IMR-90 (cell line): ENCODE results near the gene SHISA6. TPM values are rescaled to one million over a fixed set of nuclear protein-coding genes. Genes with fewer than 3 reads are reported as not detected.

Experiments
- ATAC-seq: fragments of 200-7000 bp; cut with Tn5 transposase; 2 replicates; pipeline ENCODE4 v1.9.1; 2020; ENCODE audit warnings: low read depth, mild to moderate bottlenecking, moderate library complexity
- BruUV-seq: library from RNA; stranded (reverse); fragments of 400-500 nt; replicated peaks from 2 replicates; lab custom pipeline; 2021; lab: Mats Ljungman, UMichigan
- CTCF ChIA-PET: fragments of 300-600 bp; formaldehyde crosslinking; extraction: SDS; loops from one replicate; lab custom pipeline; 2021; ENCODE audit warnings: antibody characterized with exemption; lab: Yijun Ruan, JAX
- POLR2A ChIA-PET: fragments of 300-600 bp; sonication (Branson Sonifier 250); formaldehyde crosslinking; loops from one replicate; lab custom pipeline; 2022; ENCODE audit warnings: antibody characterized with exemption; ENCODE audit not compliant: unreplicated experiment; lab: Charles Lee
- DNase-seq: peaks from one replicate; pipeline ENCODE4 v3.0.0; 2013
- H2AFZ ChIP-seq: replicated peaks from 2 replicates; pipeline ENCODE3; 2013; ENCODE audit warnings: low read length, mild to moderate bottlenecking; ENCODE audit not compliant: poor library complexity
- H2AK5ac ChIP-seq: 2 replicates; pipeline ENCODE4 v1.6.1; 2013; ENCODE audit warnings: low read depth, low read length, inconsistent platforms
- H2AK9ac ChIP-seq: replicated peaks from 2 replicates; pipeline ENCODE3; 2013; ENCODE audit warnings: mild to moderate bottlenecking, low read depth, low read length, moderate library complexity; ENCODE audit not compliant: poor library complexity
- H2BK120ac ChIP-seq: 2 replicates; pipeline ENCODE4 v1.6.1; 2013; ENCODE audit warnings: low read depth, low read length, inconsistent platforms
- H2BK15ac ChIP-seq: 3 replicates; pipeline ENCODE4 v1.6.1; 2013; ENCODE audit warnings: low read depth, low read length, inconsistent platforms
- H2BK20ac ChIP-seq: 2 replicates; pipeline ENCODE4 v1.6.1; 2013; ENCODE audit warnings: low read depth, mild to moderate bottlenecking, inconsistent platforms, low read length, moderate library complexity
- H2BK5ac ChIP-seq: 2 replicates; pipeline ENCODE4 v1.6.1; 2013; ENCODE audit warnings: mild to moderate bottlenecking, low read depth, low read length, inconsistent platforms; ENCODE audit not compliant: poor library complexity, severe bottlenecking
- H3K14ac ChIP-seq: replicated peaks from 2 replicates; pipeline ENCODE4 v1.6.1; 2013; ENCODE audit warnings: low read depth, low read length, inconsistent platforms
- H3K18ac ChIP-seq: 2 replicates; pipeline ENCODE4 v1.6.1; 2013; ENCODE audit warnings: low read depth, low read length, control low read depth
- H3K23ac ChIP-seq: 2 replicates; pipeline ENCODE4 v1.6.1; 2013; ENCODE audit warnings: low read depth, low read length, inconsistent platforms
- H3K27ac ChIP-seq: 2 replicates; pipeline ENCODE4 v1.5.1; 2013; ENCODE audit warnings: mild to moderate bottlenecking, control low read depth, low read length; ENCODE audit not compliant: insufficient read depth
- H3K27me3 ChIP-seq: 2 replicates; pipeline ENCODE4 v1.6.1; 2013; ENCODE audit warnings: low read length; ENCODE audit not compliant: control insufficient read depth, insufficient read depth
- H3K36me3 ChIP-seq: 2 replicates; pipeline ENCODE4 v1.6.1; 2013; ENCODE audit warnings: low read length, mixed read lengths; ENCODE audit not compliant: control insufficient read depth, insufficient read depth
- H3K4ac ChIP-seq: 2 replicates; pipeline ENCODE4 v1.6.1; 2013; ENCODE audit warnings: low read depth, low read length, inconsistent platforms
- H3K4me1 ChIP-seq: 2 replicates; pipeline ENCODE4 v1.6.1; 2013; ENCODE audit warnings: low read length, mixed read lengths; ENCODE audit not compliant: control insufficient read depth, insufficient read depth
- H3K4me2 ChIP-seq: 2 replicates; pipeline ENCODE4 v1.6.1; 2013; ENCODE audit warnings: low read depth, mild to moderate bottlenecking, control low read depth, low read length, moderate library complexity
- H3K4me3 ChIP-seq: 2 replicates; pipeline ENCODE4 v1.5.1; 2013; ENCODE audit warnings: low read depth, mild to moderate bottlenecking, control low read depth, low read length, moderate library complexity; ENCODE audit not compliant: insufficient read depth
- H3K56ac ChIP-seq: 2 replicates; pipeline ENCODE4 v1.6.1; 2013; ENCODE audit warnings: low read length, inconsistent platforms; ENCODE audit not compliant: insufficient read depth; ENCODE audit errors: extremely low read depth
- H3K79me1 ChIP-seq, 2 experiments: 2 replicates each; pipeline ENCODE4 v1.6.1; 2013; ENCODE audit warnings: low read length in 2 of 2, inconsistent platforms in 1 of 2, low read depth in 1 of 2
- H3K9ac ChIP-seq: 2 replicates; pipeline ENCODE4 v1.6.1; 2013; ENCODE audit warnings: low read depth, low read length, control low read depth
- H3K9me1 ChIP-seq: 2 replicates; pipeline ENCODE4 v1.6.1; 2013; ENCODE audit warnings: low read length, inconsistent platforms; ENCODE audit not compliant: insufficient read depth
- H3K9me3 ChIP-seq: 2 replicates; pipeline ENCODE4 v1.6.1; 2013; ENCODE audit warnings: low read length; ENCODE audit not compliant: control insufficient read depth, insufficient read depth
- H4K20me1 ChIP-seq: 2 replicates; pipeline ENCODE4 v1.6.1; 2013; ENCODE audit warnings: low read length, inconsistent platforms; ENCODE audit not compliant: insufficient read depth
- H4K5ac ChIP-seq: 2 replicates; pipeline ENCODE4 v1.6.1; 2013; ENCODE audit warnings: mild to moderate bottlenecking, low read depth, low read length, control low read depth
- H4K8ac ChIP-seq, 2 experiments: 2 replicates each; pipeline ENCODE4 v1.6.1; 2013; ENCODE audit warnings: low read depth in 2 of 2, low read length in 2 of 2, control low read depth in 1 of 2, inconsistent platforms in 1 of 2
- H4K91ac ChIP-seq: 2 replicates; pipeline ENCODE4 v1.6.1; 2013; ENCODE audit warnings: low read depth, low read length, inconsistent platforms; ENCODE audit not compliant: insufficient read depth
- BHLHE40 ChIP-seq: fragments of 150-350 bp; IDR thresholded peaks from 2 replicates; pipeline ENCODE4 v1.6.1; 2016; ENCODE audit warnings: mild to moderate bottlenecking, low read depth, low read length
- CEBPB ChIP-seq: IDR thresholded peaks from 2 replicates; pipeline ENCODE4 v1.6.1; 2012; ENCODE audit warnings: low read depth, low read length, improper control_type of control experiment
- CHD1 ChIP-seq: IDR thresholded peaks from 2 replicates; pipeline ENCODE4 v1.6.1; 2012; ENCODE audit warnings: low read depth, low read length, improper control_type of control experiment
- CTCF ChIP-seq: conservative IDR thresholded peaks from 2 replicates; pipeline ENCODE4 v1.5.1; 2012; ENCODE audit warnings: mild to moderate bottlenecking, low read depth, low read length, improper control_type of control experiment
- ELK1 ChIP-seq: fragments of 150-350 bp; IDR thresholded peaks from 2 replicates; pipeline ENCODE4 v1.6.1; 2016; ENCODE audit warnings: low read depth, mild to moderate bottlenecking, low read length, moderate library complexity, borderline replicate concordance
- FOS ChIP-seq: fragments of 150-350 bp; IDR thresholded peaks from 2 replicates; pipeline ENCODE4 v1.6.1; 2016; ENCODE audit warnings: low read depth, low read length
- MAFK ChIP-seq: IDR thresholded peaks from 2 replicates; pipeline ENCODE4 v1.6.1; 2012; ENCODE audit warnings: low read depth, low read length, improper control_type of control experiment
- MAZ ChIP-seq: IDR thresholded peaks from 2 replicates; pipeline ENCODE4 v1.6.1; 2012; ENCODE audit warnings: low read depth, mild to moderate bottlenecking, low read length, improper control_type of control experiment, moderate library complexity, borderline replicate concordance
- MXI1 ChIP-seq: IDR thresholded peaks from 2 replicates; pipeline ENCODE4 v1.6.1; 2012; ENCODE audit warnings: low read depth, mild to moderate bottlenecking, low read length, moderate library complexity, borderline replicate concordance
- NFE2L2 ChIP-seq: fragments of 150-350 bp; IDR thresholded peaks from 2 replicates; pipeline ENCODE4 v1.6.1; 2016; ENCODE audit warnings: low read depth, mild to moderate bottlenecking, low read length
- POLR2A ChIP-seq: IDR thresholded peaks from 2 replicates; pipeline ENCODE4 v1.6.1; 2012; ENCODE audit warnings: mild to moderate bottlenecking, low read depth, low read length
- RAD21 ChIP-seq: IDR thresholded peaks from 2 replicates; pipeline ENCODE4 v1.6.1; 2012; ENCODE audit warnings: low read length, improper control_type of control experiment
- RCOR1 ChIP-seq: IDR thresholded peaks from 2 replicates; pipeline ENCODE4 v1.6.1; 2012; ENCODE audit warnings: mild to moderate bottlenecking, low read length, improper control_type of control experiment; ENCODE audit not compliant: insufficient replicate concordance
- RFX5 ChIP-seq: IDR thresholded peaks from 2 replicates; pipeline ENCODE4 v1.8.0; 2012; ENCODE audit warnings: low read depth, mild to moderate bottlenecking, low read length, moderate library complexity
- SMC3 ChIP-seq: fragments of 150-350 bp; IDR thresholded peaks from 2 replicates; pipeline ENCODE4 v1.6.1; 2016; ENCODE audit warnings: low read depth, mild to moderate bottlenecking, antibody characterized with exemption, low read length, moderate library complexity
- USF2 ChIP-seq: fragments of 150-350 bp; IDR thresholded peaks from 2 replicates; pipeline ENCODE4 v1.6.1; 2017; ENCODE audit warnings: mild to moderate bottlenecking, antibody characterized with exemption, low read length, low read depth
- WGBS, 2 experiments: methylation state at CpG; one replicate each; pipeline versions ENCODE4 v1.1.5 to v1.1.7; 2013; ENCODE audit warnings: missing lambda C conversion rate in 2 of 2; ENCODE audit not compliant: insufficient read length in 1 of 2; ENCODE audit errors: extremely low coverage in 2 of 2; 5-methylcytosine and 5-hydroxymethylcytosine counted together
- dilution Hi-C: fragments of 300-500 bp; cut with HindIII; formaldehyde crosslinking; loops from one replicate; pipeline ENCODE4 v1.14.3; 2018; ENCODE audit warnings: low sequenced_read_pairs; ENCODE audit not compliant: unreplicated experiment
- in situ Hi-C: fragments of 300-500 bp; cut with MboI; formaldehyde crosslinking; loops from 3 replicates; pipeline ENCODE4 v1.14.3; 2019; ENCODE audit warnings: low sequenced_read_pairs, inconsistent platforms, mixed read lengths
- intact Hi-C: fragments of 100-400 bp; cut with micrococcal nuclease; formaldehyde crosslinking; loops from 2 replicates; pipeline ENCODE4 v1.10.0; 2022
- polyA plus RNA-seq, 3 experiments: library from polyadenylated mRNA; depleted of rRNA; stranded (reverse); fragments of >200 nt; gene quantifications; 2 replicates each; pipeline ENCODE4 v1.2.3, GENCODE V29; 2012; ENCODE audit warnings: low replicate concordance in 1 of 3
- total RNA-seq: library from RNA; depleted of rRNA; stranded (reverse); fragments of >200 nt; gene quantifications from 2 replicates; pipeline ENCODE4 v1.2.3, GENCODE V29; 2012

Gene SHISA6
- total and polyA plus RNA-seq, 2 of the 4 experiments (the other 2 are of a cell fraction) = not detected

GRCh38 chr17:11514981-11515680 lies 274.1 kb downstream of the SHISA6 start:
- Histone ChIP-seq H4K5ac (no peak overlapping the region), H3K4me1 (no peaks in the 10 kb centered on the region), H4K91ac (no peak overlapping the region), H4K8ac (no peak overlapping the region), H3K9me3 (peaks cover 30% of the 10 kb centered on the region), H3K27ac (no peak overlapping the region), H2AFZ (no peak overlapping the region), H3K4me2 (no peak overlapping the region), H3K27me3 (no peaks in the 10 kb centered on the region), H4K20me1 (no peaks in the 10 kb centered on the region), H3K4me3 (no peak overlapping the region), H2AK5ac (no peak overlapping the region), H2BK20ac (no peak overlapping the region), H3K9me1 (no peaks in the 10 kb centered on the region), H3K23ac (no peak overlapping the region), H3K79me1 (no peaks in the 10 kb centered on the region), H3K56ac (no peak overlapping the region), H3K14ac (no peak overlapping the region), H2BK120ac (no peak overlapping the region), H2BK15ac (no peak overlapping the region), H3K36me3 (no peaks in the 10 kb centered on the region), H3K18ac (no peak overlapping the region), H3K9ac (no peak overlapping the region), H2BK5ac (no peak overlapping the region), H2AK9ac (no peak overlapping the region), H3K4ac (no peak overlapping the region)
- no TSS peak for BruUV-seq
- TF ChIP-seq FOS = no peak
- TF ChIP-seq RAD21 = no peak
- TF ChIP-seq NFE2L2 = no peak
- TF ChIP-seq USF2 = no peak
- TF ChIP-seq CTCF = no peak
- TF ChIP-seq BHLHE40 = no peak
- TF ChIP-seq MAFK = no peak
- TF ChIP-seq SMC3 = no peak
- no peak for TF ChIP-seq CHD1
- TF ChIP-seq RCOR1 = no peak
- TF ChIP-seq CEBPB = no peak
- TF ChIP-seq ELK1 = no peak
- TF ChIP-seq MAZ = no peak
- no peak for TF ChIP-seq MXI1
- TF ChIP-seq RFX5 = no peak
- TF ChIP-seq POLR2A = no peak
- dilution Hi-C loops (no loop called here), intact Hi-C loops (no loop called here), in situ Hi-C loops (no loop called here)
- DNase-seq (no peak), ATAC-seq (no peak)
- WGBS, 2 experiments = no CpG with 5 or more reads among the region's 4 CpGs
- POLR2A ChIA-PET = no interaction called here
- CTCF ChIA-PET = no interaction called here
